ENCODE data around the gene LAMA5.

The LAMA5 gene

DNA sequence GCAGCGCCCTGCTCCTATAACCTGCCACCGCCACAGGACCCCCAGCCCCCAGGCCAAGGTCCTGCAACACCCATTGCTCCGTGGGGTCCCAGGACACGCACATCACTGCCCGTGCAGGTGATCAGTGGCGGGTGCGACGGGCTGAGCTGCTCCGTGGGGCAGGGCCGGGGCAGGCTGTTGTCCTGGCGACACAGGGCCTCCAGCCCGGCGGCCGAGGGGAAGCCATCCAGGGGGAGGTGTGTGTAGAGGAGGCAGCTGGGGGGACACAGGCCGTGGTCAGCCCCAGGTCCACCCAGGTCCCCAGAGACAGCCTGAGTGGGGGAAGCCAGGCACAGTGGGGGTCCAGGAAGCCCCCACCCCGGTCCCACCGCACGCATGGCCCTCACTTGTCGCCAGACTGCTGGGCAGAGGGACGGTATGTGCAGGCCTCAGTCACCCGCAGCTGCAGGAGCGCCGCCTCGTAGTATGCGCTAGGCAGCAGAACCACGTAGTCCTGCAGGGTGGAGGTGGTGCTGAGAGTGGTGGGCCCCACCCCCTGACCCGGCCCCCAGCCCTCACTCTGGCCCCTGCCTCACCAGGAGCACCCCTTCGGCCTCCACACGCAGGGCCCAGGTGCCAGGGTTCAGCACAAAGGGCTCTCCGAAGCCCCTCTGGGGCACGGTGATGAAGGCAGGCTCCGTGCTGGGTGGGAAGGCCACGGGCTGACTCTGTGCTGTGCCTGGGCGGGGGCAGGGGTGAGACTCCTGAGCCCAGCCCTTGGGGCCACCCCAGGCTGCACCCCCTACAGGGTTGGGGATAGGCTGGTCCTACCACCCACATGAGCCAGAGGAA lies 33.9 kb downstream of the LAMA5 start:
- Histone ChIP-seq H3K79me2 (ENCODE audit: insufficient read depth, low read depth) (no peaks in the 10 kb centered on the region), H3K4me3 (IDR thresholded peaks at IDR 0.05; ENCODE audit: insufficient read depth, low read depth, low read length) (no peak overlapping the region), H3K36me3 (ENCODE audit: insufficient read depth) (no peaks in the 10 kb centered on the region), H3K4me1 (ENCODE audit: low read depth, poor library complexity, severe bottlenecking) (peaks cover 4% of the 10 kb centered on the region), H3K4me2 (no peak overlapping the region), H3K27ac (no peak overlapping the region), H3K9ac (no peak overlapping the region), H4K20me1 (ENCODE audit: insufficient read depth) (no peaks in the 10 kb centered on the region), H2AFZ (ENCODE audit: low read depth) (no peak overlapping the region), H3K27me3 (ENCODE audit: insufficient read depth, low read depth) (no peaks in the 10 kb centered on the region)
- TF ChIP-seq, protein P1, sequence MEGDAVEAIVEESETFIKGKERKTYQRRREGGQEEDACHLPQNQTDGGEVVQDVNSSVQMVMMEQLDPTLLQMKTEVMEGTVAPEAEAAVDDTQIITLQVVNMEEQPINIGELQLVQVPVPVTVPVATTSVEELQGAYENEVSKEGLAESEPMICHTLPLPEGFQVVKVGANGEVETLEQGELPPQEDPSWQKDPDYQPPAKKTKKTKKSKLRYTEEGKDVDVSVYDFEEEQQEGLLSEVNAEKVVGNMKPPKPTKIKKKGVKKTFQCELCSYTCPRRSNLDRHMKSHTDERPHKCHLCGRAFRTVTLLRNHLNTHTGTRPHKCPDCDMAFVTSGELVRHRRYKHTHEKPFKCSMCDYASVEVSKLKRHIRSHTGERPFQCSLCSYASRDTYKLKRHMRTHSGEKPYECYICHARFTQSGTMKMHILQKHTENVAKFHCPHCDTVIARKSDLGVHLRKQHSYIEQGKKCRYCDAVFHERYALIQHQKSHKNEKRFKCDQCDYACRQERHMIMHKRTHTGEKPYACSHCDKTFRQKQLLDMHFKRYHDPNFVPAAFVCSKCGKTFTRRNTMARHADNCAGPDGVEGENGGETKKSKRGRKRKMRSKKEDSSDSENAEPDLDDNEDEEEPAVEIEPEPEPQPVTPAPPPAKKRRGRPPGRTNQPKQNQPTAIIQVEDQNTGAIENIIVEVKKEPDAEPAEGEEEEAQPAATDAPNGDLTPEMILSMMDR (conservative IDR thresholded peaks at IDR 0.05; ENCODE audit: low read depth, low read length) = no peak

- Histone ChIP-seq H3K4me1 (ENCODE audit: low read depth, poor library complexity, severe bottlenecking) (no peaks in the 10 kb centered on the region), H4K20me1 (ENCODE audit: insufficient read depth) (no peaks in the 10 kb centered on the region), H3K4me2 (no peak overlapping the region), H3K27ac (no peak overlapping the region), H3K27me3 (ENCODE audit: insufficient read depth, low read depth) (no peaks in the 10 kb centered on the region), H3K4me3 (IDR thresholded peaks at IDR 0.05; ENCODE audit: insufficient read depth, low read depth, low read length) (no peak overlapping the region), H2AFZ (ENCODE audit: low read depth) (no peak overlapping the region), H3K36me3 (ENCODE audit: insufficient read depth) (no peaks in the 10 kb centered on the region), H3K9ac (no peak overlapping the region), H3K79me2 (ENCODE audit: insufficient read depth, low read depth) (no peaks in the 10 kb centered on the region)
- TF ChIP-seq, protein P1 (conservative IDR thresholded peaks at IDR 0.05; ENCODE audit: low read depth, low read length) = no peak
Observed at GRCh38 chr20:62332421-62332820, 34.7 kb downstream of the LAMA5 start.

GRCh38 chr20:62331347-62331746 lies 35.8 kb downstream of the LAMA5 start:
- Histone ChIP-seq H3K27ac (no peak overlapping the region), H3K4me2 (no peak overlapping the region), H3K9ac (no peak overlapping the region), H4K20me1 (ENCODE audit: insufficient read depth) (no peaks in the 10 kb centered on the region), H3K27me3 (ENCODE audit: insufficient read depth, low read depth) (no peaks in the 10 kb centered on the region), H2AFZ (ENCODE audit: low read depth) (no peak overlapping the region), H3K4me1 (ENCODE audit: low read depth, poor library complexity, severe bottlenecking) (no peaks in the 10 kb centered on the region), H3K79me2 (ENCODE audit: insufficient read depth, low read depth) (no peaks in the 10 kb centered on the region), H3K36me3 (ENCODE audit: insufficient read depth) (no peaks in the 10 kb centered on the region), H3K4me3 (IDR thresholded peaks at IDR 0.05; ENCODE audit: insufficient read depth, low read depth, low read length) (no peak overlapping the region)
- TF ChIP-seq, protein P1 (conservative IDR thresholded peaks at IDR 0.05; ENCODE audit: low read depth, low read length) = no peak

GRCh38 chr20:62330576-62331317 lies 36.4 kb downstream of the LAMA5 start:
- Histone ChIP-seq H3K4me2 (no peak overlapping the region), H3K27me3 (ENCODE audit: insufficient read depth, low read depth) (no peaks in the 10 kb centered on the region), H3K4me1 (ENCODE audit: low read depth, poor library complexity, severe bottlenecking) (no peaks in the 10 kb centered on the region), H2AFZ (ENCODE audit: low read depth) (no peak overlapping the region), H3K27ac (no peak overlapping the region), H4K20me1 (ENCODE audit: insufficient read depth) (no peaks in the 10 kb centered on the region), H3K9ac (no peak overlapping the region), H3K36me3 (ENCODE audit: insufficient read depth) (no peaks in the 10 kb centered on the region), H3K4me3 (IDR thresholded peaks at IDR 0.05; ENCODE audit: insufficient read depth, low read depth, low read length) (no peak overlapping the region), H3K79me2 (ENCODE audit: insufficient read depth, low read depth) (no peaks in the 10 kb centered on the region)
- TF ChIP-seq, protein P1 (conservative IDR thresholded peaks at IDR 0.05; ENCODE audit: low read depth, low read length) = no peak
